Measurements from ENCODE around the gene UBL4A.
A peak's percentile ranks its signal among the peaks of the same experiment; 100 is the strongest.
"Not testable (repeated sequence)": the region's sequence is repeated elsewhere in the genome, so short reads cannot be mapped to it uniquely, and the experiment has no call there.

The UBL4A gene

DNA sequence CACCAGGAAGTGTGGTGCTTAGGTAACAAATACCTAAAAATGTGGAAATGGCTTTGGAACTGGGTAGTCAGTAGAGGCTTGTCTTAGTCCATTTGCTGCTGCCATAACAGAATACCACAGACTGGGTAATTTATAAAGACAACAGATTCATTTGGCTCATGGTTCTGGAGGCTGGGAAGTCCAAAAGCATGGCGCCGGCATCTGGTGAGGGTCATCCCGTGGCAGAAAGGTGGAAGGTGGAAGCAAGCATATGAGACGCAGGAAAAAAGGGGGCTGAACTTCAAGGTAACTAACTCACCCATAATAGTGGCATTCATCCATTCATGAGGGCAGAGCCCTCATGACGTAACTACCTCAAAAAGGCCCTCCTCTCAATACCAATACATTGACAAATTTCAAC is 23.0 kb upstream of the UBL4A start:
- DNase-seq (ENCODE audit: low read depth, low spot score), result no peak
- H3K27ac ChIP-seq, result no peak overlapping the region

DNA sequence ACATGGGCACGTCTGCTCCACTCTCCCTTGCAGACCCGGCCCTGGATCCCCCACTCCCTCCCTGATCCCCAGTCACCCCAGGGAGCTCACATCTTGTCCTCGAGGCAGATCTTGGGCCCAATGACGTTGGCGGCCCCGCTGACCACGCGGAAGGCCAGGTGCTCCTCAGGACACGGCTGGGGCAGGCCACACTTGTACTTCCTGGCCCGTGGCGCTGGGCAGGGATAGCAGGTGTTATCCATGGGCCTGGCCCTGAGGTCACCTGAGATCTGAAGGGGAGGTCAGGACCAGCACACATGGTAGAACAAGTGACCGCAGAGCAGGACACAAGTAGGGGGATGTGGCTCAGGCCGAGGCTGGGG is 21.9 kb upstream of the UBL4A start:
- H3K27ac ChIP-seq, result no peak overlapping the region
- no peak for DNase-seq (ENCODE audit: low read depth, low spot score)

DNA sequence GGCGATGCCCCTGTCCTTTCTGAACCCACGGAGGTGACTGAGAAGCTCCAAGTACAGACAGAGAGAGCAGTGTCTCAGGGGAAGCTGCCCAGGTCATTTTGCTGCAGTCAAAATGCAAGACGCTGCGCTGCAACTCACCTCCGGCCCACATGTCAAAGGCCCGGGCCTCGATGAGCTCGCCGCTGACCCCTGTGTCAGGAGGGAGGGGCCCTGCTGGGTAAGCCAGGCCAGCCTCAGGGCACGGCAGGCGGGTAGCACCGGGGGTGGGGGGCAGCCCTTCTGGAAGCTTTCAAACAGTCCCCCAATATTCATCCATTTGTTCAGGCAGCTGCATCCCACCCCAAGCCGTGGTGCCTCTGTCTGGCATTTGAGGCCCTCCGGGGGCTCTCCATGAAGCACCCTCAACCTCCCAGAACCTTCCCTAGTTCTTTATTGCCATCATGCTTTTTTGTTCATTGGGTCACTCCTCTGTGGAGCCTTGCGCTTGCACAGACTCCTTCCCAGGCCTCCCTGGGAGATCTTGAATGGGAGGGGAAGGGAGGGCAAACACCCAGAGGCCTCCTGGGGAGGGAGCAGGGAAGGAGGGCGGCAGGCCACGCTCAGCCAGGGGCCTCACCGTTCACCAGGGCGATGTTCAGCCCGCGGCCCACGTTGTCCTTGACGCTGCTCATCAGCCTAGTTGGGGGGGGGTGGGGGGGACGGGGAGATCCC is 21.4 kb upstream of the UBL4A start:
- DNase-seq (ENCODE audit: low read depth, low spot score), result no peak
- H3K27ac ChIP-seq, result no peak overlapping the region

DNA sequence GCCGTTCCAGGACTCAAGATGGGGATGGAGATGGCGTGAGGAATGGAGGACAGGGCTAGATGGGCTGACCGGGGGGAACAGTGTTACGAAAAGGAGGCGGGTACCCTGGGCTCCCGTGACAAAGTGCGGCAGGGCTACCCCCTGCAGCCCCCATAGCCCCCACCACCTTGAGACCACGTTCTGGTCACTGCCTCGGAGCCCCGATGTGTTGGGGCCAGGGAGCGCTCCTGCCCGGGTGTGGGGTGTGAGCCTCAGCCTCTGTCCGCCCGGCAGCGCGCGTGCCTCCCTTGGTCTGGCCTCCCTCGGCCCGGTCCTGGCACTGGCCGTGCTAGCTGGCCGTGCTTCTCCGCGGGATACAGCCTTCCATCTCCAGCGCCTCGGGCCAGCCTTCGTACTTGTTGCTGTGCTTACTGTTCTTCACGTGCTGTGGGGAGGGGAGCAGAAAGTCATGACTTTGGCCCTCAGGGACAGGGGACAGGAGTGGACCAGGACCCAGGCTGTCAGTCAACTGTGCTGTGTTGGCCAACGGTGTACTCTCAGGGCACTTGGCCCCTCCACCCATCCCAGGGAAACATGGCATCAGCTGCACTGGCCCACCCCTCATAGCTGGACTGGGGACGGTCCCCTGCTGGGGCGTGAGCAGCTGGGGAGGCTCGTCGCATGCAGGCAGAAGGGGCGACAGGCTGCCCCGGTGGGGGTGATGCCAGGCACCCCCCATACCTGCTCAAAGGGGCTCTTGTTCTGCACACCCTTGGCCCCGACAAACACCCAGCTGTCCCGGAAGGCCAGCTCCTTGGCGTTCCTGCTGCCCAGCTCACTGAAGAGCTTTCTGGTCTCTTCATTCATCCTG is 20.3 kb upstream of the UBL4A start:
- no peak for DNase-seq (ENCODE audit: low read depth, low spot score)
- peak overlapping the region; percentile 50 for H3K27ac ChIP-seq

DNA sequence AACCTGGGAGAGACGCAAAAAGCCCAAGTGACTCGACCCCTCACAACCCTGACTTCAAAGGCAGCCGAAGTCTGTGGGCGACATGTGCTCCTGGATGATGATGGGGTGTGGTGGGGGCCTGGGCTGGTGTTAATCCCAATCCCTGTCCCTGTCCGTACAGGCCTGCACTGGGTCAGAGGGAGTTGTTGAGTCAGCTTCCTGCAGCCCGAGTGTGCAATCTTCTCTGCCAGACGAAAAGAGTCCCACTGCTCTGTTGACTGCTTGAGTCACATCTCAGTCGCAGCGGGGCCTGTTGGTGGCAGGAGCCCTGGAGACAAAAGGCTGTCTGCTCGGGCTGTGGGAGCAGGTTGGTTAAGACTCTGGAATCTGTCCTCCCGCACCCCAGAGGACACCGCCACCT is 19.3 kb upstream of the UBL4A start:
- H3K27ac ChIP-seq, result peak overlapping the region; percentile 50
- no peak for DNase-seq (ENCODE audit: low read depth, low spot score)

DNA sequence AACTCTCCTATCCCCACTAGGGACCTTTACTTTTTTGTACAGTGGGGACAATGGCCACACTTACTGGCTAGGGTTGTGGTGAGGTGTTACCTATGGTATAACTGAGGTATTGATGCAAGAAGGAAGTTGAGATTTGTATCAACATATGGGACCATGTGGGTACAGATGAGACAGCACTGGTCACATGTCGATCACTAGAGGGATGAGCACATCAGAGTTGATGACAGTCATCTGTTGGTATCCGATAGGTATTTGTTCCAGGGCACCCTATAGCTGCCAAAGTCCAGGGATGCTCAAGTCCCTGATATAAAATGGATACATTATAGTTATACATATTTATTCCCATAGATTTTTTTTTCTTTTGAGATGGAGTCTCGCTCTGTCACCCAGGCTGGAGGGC is 16.6 kb upstream of the UBL4A start:
- no peak for DNase-seq (ENCODE audit: low read depth, low spot score)
- no peak overlapping the region for H3K27ac ChIP-seq

DNA sequence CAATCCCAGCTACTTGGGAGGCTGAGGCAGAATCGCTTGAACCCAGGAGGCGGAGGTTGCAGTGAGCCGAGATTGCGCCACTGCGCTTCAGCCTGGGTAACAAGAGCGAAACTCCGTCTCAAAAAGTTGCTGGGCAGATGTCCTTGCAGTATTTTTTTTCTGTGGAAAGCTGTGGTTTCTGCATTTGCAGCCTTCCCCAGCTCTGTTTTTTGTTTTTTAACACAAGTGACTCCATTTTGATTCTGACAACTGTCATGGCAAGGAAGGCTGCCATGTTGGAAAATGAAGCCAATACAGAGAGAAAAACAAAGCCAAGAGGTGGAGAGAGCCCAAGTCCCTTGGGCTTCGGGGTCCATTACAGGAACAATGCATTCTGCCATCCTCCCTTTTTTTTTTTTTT is 15.7 kb upstream of the UBL4A start:
- no peak overlapping the region for H3K27ac ChIP-seq
- DNase-seq (ENCODE audit: low read depth, low spot score), result no peak

DNA sequence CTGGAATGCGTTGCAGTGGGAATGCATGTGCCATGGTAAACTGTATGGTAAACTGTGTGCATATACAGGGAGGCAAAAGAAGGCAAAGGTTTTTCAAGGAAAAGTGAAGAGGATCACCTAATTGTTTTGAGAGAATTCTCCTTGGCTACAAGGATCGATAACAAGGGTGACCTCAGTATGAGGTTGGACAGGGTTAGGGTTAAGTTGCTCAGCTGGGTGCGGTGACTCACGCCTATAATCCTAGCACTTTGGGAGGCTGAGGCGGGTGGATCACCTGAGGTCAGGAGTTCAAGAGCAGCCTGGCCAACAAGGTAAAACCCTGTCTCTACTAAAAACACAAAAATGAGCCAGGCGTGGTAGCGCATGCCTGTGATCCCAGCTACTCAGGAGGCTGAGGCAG is 15.0 kb upstream of the UBL4A start:
- not testable (repeated sequence) for DNase-seq (ENCODE audit: low read depth, low spot score); H3K27ac ChIP-seq

DNA sequence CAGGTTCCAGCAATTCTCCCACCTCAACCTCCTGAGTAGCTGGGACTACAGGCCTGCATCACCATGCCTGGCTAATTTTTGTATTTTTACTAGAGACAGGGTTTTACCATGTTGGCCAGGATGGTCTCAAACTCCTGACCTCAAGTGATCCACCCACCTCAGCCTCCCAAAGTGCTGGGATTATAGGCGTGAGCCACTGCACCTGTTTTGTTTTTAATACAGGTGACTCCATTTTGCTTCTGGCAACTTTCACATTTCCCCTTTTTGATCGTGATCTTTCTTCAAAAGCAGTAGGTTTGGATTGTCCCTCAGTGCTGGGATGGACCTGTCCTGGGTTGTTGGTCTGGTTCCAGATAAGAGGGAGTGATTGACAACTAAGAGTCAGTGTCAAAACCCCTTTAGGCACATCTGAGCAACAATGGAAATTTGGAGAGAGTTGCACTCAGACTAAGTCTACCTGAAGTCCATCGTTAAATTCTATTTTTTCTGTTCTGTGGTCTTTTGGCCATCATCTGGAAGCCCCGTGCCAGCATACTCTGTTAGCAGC is 10.2 kb upstream of the UBL4A start:
- not testable (repeated sequence) for DNase-seq (ENCODE audit: low read depth, low spot score); H3K27ac ChIP-seq

DNA sequence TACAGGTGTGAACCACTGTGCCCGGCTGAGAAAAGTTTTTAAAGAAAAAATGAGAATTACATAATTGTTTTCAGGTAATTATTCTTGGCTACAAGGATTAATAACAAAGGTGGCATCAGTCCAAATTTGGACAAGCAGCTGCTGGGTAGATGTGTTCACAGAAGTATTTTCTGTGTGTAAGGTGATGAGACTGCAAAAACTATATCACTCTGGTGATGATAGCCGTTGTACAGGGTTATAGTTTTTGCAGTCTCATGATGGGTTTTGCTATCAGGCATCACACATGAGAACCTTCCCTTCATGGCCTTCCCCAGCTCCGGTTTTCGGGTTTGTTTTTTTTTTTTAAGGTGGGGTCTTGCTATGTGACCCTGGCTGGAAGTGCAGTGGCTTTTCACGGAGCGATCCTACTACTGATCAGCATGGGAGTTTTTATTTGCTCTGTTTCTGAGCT is 9.1 kb upstream of the UBL4A start:
- DNase-seq (ENCODE audit: low read depth, low spot score), result no peak
- H3K27ac ChIP-seq, result no peak overlapping the region

DNA sequence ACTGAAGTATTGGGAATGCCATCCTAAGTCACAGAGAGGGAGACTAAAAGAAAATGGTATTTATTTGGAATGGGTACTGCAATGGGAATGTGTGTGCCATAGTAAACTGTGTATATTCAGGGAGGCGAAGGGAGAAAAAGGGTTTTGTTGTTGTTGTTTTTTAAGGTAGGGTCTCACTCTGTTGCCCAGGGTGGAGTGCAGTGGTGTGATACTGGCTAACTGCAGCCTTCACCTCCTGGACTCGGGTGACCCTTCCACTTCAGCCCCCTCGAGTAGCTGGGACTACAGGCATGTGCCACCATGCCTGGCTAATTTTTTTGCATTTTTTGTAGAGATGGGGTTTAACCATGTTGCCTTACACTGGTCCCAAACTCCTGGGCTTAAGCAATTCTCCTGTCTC is 8.3 kb upstream of the UBL4A start:
- no peak for DNase-seq (ENCODE audit: low read depth, low spot score)
- no peak overlapping the region for H3K27ac ChIP-seq

DNA sequence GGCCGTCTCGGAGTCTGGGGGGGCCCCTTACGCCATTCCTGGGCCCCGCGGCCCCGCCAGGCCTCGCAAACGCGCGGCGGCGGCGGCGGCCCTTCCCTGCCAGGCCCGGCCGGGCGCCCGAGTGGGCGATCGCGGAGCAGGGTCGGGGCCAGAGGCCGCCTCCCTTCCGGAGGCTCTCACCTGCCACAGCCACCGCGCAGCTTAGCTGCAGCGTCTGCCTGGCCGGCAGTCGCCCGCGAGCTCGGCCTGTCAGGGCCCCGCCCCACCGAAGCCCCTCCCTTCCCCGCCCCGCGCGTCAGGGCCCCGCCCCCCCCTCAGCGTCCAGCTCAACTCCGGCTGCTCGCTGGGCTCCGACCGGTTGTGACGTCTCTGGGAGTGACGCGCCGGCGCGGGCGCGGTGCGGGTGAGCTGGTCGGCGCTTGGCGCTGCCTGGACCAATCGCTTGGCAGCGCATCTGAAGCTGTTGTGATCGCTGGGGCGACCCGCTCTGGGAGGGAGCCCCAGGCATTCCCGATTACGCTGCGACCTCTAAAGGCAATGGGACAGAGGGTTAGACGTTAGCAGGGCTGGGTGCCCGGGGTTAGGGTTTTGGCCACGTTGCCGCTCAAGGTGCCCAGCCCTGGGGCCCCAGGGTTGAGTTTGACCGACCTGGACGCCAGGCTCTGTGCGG is 4.1 kb upstream of the UBL4A start, which contains the start of gene SLC10A3:
SLC10A3 (minus strand) TSS at position 216 of the 670 bp plus-strand sequence. CDS start 1,689 bp downstream, outside the sequence.
- H3K27ac ChIP-seq, result peak within 1 kb of the TSS; percentile 71
- no peak for DNase-seq (ENCODE audit: low read depth, low spot score)

DNA sequence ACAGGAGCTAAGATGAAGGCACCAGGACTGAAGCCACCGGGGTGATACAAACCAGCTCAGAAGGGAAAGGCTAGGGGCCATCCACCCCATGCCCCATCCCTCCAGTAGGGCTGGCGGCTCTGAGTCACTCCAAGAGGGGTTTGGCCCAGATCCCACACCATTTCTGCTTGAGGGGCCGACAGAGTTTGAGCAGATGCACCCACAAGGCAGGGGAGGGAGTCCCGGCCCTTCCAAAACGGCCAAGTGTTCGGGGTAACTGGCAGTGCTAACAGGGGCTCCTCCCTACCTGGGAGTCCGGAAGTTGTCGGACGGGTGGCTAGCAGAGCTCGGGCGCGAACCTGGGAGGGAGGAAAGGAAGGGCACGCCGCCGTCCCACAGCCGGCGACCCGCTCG is 3.6 kb upstream of the UBL4A start:
- no peak for DNase-seq (ENCODE audit: low read depth, low spot score)
- H3K27ac ChIP-seq, result peak overlapping the region; percentile 71

DNA sequence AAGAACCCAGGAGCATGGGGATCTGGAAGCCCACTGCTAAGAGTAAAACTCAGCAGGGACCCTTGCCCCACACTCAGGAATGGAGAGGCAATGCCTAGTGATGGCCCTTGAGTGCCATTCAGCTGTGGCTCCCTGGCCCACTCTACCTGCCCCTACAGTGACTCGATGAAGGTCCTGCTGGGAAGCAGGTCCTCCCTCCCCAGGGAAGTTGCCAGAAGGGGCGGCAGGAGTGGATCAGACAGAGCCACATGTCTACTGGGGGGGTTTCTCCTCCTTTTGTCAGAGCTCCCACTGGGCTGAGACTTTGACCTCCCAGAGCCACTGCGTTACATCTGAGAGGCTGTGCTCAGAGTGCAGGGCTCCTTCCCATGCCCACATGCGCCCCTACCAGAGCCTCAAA is 2.8 kb upstream of the UBL4A start:
- peak overlapping the region; percentile 71 for H3K27ac ChIP-seq

DNA sequence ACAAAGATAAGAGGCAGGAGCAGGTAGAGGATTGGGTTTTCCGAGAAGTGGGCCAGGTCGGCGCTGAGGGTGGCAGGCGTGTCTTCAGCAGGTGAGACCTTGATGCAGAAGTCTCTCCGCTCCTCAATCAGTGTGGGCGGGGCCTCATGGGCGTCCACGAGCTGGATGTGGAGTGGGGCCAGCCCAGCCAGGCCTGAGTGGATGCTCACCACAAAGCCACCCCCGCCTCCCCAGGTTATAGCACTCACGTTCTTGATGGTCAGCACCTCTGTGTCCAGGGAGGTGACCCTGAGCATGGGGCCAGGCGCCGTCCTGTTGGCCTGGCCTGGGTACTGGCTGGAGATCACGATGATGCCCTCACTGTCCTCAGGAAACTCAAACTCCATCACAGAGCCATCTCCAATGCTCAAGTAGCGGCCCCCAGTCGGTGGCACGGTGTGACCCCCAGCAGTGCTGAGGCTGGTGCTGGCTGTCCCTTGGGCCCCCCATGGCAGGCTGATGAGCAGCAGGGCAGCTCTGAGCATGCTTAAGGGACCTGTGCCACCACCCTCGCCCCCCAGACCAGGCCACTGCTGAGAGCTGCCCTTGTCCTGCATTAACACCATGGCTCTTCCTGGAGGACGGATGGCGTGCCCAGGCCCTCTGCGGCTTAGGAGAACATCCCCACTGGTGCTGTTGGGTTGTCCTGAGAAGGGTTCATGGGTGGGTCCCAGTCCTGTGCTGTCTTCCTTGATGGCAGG is 2.1 kb upstream of the UBL4A start:
- H3K27ac ChIP-seq, result no peak overlapping the region
- DNase-seq (ENCODE audit: low read depth, low spot score), result no peak

More for the DNA sequence above, 2.8 kb upstream of the UBL4A start:
- DNase-seq (ENCODE audit: low read depth, low spot score), result no peak

DNA sequence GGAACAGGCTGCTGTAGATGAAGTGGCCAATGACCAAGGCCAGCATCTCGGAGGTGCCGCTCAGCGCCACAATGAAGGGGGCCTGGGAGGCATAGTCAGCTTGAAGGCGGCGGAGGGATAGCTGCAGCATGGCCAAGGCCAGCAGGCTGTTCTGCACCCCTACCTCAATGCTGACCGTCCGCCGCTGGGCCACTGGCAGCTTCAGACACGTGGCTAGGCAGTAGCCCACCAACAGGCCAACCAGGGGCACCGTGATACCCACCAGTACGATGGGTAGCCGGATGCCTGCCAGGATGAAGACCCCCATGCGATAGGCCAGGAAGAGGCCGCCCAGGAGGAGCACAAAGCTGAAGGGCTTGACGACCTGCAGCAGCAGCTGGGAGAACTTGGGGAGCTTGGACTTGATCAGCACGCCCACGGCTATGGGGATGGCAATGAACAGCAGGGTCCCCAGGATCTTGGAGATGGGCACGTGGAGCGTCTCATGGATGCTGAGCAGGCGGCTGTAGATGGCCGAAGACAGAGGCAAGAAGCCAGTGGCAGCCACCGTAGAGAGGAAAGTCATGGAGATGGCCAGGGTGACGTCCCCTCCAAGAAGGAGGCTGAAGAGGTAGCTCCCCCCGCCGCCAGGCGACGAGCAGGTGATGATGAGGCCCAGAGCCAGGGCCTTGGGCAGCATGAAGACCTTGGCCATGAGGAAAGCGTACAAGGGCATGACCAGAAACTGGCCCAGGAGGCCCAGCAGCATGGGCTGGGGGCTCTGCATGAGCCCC is 1.3 kb upstream of the UBL4A start:
- H3K27ac ChIP-seq, result no peak overlapping the region
- DNase-seq (ENCODE audit: low read depth, low spot score), result no peak

DNA sequence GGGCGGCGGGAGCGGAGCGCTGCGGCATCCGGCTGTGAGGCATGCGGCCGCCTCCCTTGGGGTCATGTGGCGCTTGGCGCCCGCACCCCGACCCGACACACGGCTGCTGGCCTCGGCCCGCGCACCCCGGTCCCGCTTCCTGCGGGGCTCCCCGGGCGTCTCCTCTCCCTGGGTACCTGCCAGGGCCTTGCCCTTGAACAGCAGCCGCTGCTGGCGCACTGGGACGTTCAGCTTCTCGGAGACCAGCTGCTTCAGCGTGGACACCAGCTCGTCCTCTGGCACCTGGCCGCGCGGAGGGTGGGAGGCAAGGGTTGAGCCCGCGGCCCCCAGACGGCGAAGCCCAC is 391 bp downstream of the UBL4A start:
- DNase-seq (ENCODE audit: low read depth, low spot score), result no peak
- H3K27ac ChIP-seq, result peak overlapping the region; percentile 65

DNA sequence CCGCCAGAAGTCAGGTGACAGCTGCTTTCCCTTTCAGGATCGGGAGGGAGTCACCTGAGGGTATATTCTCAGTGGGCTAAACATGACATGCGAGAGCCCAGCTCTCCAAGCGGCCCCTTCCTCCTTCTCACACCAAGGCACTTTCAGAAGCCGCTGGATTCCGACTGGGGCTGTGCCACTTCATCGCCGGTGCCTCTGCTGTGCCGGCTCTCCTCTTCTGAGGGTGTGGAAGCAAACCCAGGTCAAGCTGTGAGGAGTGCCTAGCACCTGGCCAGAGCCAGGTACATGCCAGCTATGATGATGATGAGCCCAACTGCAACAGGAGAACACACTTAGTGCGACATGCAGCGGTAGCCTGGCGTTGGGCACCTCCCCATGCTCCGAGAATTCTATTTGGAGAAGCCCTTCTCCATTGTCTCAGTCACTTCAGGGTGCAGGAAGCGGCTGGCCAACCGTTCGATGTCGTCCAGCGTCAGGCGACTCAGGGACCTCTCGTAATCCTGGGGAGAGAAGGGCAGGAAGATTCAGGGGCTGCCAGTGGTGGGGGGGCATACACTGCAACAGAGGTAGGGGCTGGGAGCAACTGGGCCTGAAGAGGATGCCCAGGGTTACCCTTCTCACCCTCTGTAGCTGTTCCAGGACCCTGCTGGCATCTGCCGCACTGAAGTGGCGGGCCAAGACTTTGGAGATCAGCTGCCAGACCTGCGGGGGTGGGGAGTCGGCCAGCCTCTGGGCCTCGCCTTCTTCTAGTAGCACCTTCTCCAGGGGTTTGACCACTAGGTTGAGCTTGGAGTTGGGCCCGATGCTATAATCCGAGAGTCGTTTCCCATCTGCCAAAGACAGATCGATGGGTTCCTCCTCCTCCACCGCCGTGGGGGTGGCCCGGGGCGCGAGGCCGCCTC is 1.0 kb downstream of the UBL4A start:
- peak overlapping the region; percentile 65 for H3K27ac ChIP-seq
- no peak for DNase-seq (ENCODE audit: low read depth, low spot score)
